GM23248 (cell line): Measurements from ENCODE around the gene PLA2G4E. TPM values are rescaled to one million over a fixed set of nuclear protein-coding genes. Genes with fewer than 3 reads are reported as not detected.

Experiments
- DNase-seq: peaks from one replicate; pipeline ENCODE4 v3.0.0-alpha.2; 2015
- H2AFZ ChIP-seq: fragments of 200-600 bp; sonication (generic); 2 replicates; pipeline ENCODE4 v1.6.1; 2016; ENCODE audit warnings: antibody characterized with exemption
- H3F3A ChIP-seq: fragments of 200-600 bp; sonication (generic); 2 replicates; pipeline ENCODE4 v1.6.1; 2016; ENCODE audit warnings: mild to moderate bottlenecking, antibody characterized with exemption, mixed run types; ENCODE audit not compliant: insufficient read depth
- H3K27ac ChIP-seq: fragments of 200-600 bp; sonication (generic); 2 replicates; pipeline ENCODE4 v1.5.1; 2016; ENCODE audit warnings: mild to moderate bottlenecking
- H3K27me3 ChIP-seq: fragments of 200-600 bp; sonication (generic); replicated peaks from 2 replicates; pipeline ENCODE4 v1.6.1; 2016; ENCODE audit warnings: mild to moderate bottlenecking; ENCODE audit not compliant: insufficient read depth
- H3K36me3 ChIP-seq: fragments of 200-600 bp; sonication (generic); 2 replicates; pipeline ENCODE4 v1.6.1; 2016; ENCODE audit warnings: low read depth, mild to moderate bottlenecking
- H3K4me1 ChIP-seq: fragments of 200-600 bp; sonication (generic); 2 replicates; pipeline ENCODE4 v1.6.1; 2016; ENCODE audit warnings: mild to moderate bottlenecking; ENCODE audit not compliant: insufficient read depth
- H3K4me2 ChIP-seq: fragments of 200-600 bp; sonication (generic); one replicate; pipeline ENCODE4 v1.6.1; 2016; ENCODE audit warnings: mild to moderate bottlenecking; ENCODE audit not compliant: unreplicated experiment
- H3K4me3 ChIP-seq: fragments of 200-600 bp; sonication (generic); 2 replicates; pipeline ENCODE4 v1.5.1; 2016; ENCODE audit warnings: mild to moderate bottlenecking
- H3K79me2 ChIP-seq: fragments of 200-600 bp; sonication (generic); 2 replicates; pipeline ENCODE4 v1.6.1; 2016; ENCODE audit warnings: mild to moderate bottlenecking; ENCODE audit not compliant: insufficient read depth
- H3K9ac ChIP-seq: fragments of 200-600 bp; sonication (generic); 2 replicates; pipeline ENCODE4 v1.6.1; 2016; ENCODE audit warnings: mild to moderate bottlenecking
- H3K9me2 ChIP-seq: fragments of 200-600 bp; sonication (generic); 2 replicates; pipeline ENCODE4 v1.6.1; 2016; ENCODE audit warnings: mixed run types, mild to moderate bottlenecking, moderate library complexity; ENCODE audit not compliant: insufficient read depth
- H3K9me3 ChIP-seq: fragments of 200-600 bp; sonication (generic); one replicate; pipeline ENCODE4 v1.6.1; 2017; ENCODE audit warnings: low read depth
- H4K20me1 ChIP-seq: fragments of 200-600 bp; sonication (generic); 2 replicates; pipeline ENCODE4 v1.6.0; 2016; ENCODE audit not compliant: insufficient read depth
- EZH2 ChIP-seq: fragments of 200-600 bp; sonication (generic); IDR thresholded peaks from 2 replicates; pipeline ENCODE4 v1.6.1; 2018; ENCODE audit warnings: antibody characterized with exemption, mild to moderate bottlenecking; ENCODE audit not compliant: insufficient read depth, poor library complexity, severe bottlenecking
- EZH2phosphoT487 ChIP-seq: fragments of 200-600 bp; sonication (generic); IDR thresholded peaks from 2 replicates; pipeline ENCODE4 v1.6.1; 2018; ENCODE audit warnings: antibody characterized with exemption, moderate library complexity, mild to moderate bottlenecking, low read depth; ENCODE audit not compliant: insufficient read depth
- WGBS, 2 experiments: methylation state at CpG; one replicate each; pipeline ENCODE4 v1.1.6; 2015 to 2017; ENCODE audit warnings: low lambda C conversion rate in 2 of 2, low coverage in 1 of 2; ENCODE audit errors: missing lambda C conversion rate in 2 of 2; 5-methylcytosine and 5-hydroxymethylcytosine counted together
- in situ Hi-C: fragments of 300-500 bp; cut with MboI; formaldehyde crosslinking; loops from 2 replicates; pipeline ENCODE4 v1.15.0; 2020
- polyA plus RNA-seq: library from polyadenylated mRNA; unstranded; fragments of >200 nt; fragmentation: Nextera tagmentation; extraction: Ambion mirVana; gene quantifications from 2 replicates; pipeline ENCODE4 v1.2.1, GENCODE V29; 2016
- total RNA-seq: library from RNA; depleted of rRNA; stranded (reverse); fragments of >200 nt; shearing (Covaris generic); gene quantifications from 2 replicates; pipeline ENCODE4 v1.2.3, GENCODE V29; 2014

Gene PLA2G4E
- total and polyA plus RNA-seq, 2 experiments from 2014 or later = not detected

DNA sequence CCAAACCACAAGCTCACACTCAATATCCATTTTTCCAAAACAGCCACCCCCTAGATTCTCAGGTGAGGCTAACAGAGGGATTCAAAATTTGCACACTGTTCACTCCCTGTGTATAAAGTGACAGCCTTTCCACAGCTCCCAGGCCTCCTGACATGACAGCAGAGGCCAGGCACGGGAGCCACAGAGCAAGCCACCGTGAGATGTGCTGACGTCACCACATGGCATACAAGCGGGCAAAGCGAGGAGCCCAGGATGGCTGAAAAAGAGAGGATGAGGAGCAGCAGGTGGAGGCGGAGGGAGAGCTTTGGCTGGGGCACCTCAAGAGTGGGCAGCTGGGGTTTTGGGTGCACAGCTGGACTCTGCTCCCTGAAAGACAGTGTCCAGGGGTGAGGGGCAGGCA is 75.6 kb downstream of the PLA2G4E start:
- TF ChIP-seq EZH2 (no peak), EZH2phosphoT487 (no peak)
- Histone ChIP-seq H3K36me3 (no peaks in the 10 kb centered on the region), H2AFZ (no peak overlapping the region), H3F3A (peaks cover 35% of the 10 kb centered on the region), H3K27me3 (no peaks in the 10 kb centered on the region), H3K4me3 (no peak overlapping the region), H3K9me2 (no peaks in the 10 kb centered on the region), H3K27ac (no peak overlapping the region; the same call in 1 of the 2 replicates), H3K79me2 (peaks cover 46% of the 10 kb centered on the region), H3K9me3 (no peaks in the 10 kb centered on the region), H3K9ac (no peak overlapping the region), H3K4me2 (no peak overlapping the region), H4K20me1 (no peaks in the 10 kb centered on the region), H3K4me1 (peaks cover 43% of the 10 kb centered on the region)
- no peak for DNase-seq
- in situ Hi-C loops = no loop called here
- WGBS, 2 experiments = 93 to 98% methylated on average over 6 of the region's 6 CpGs

DNA sequence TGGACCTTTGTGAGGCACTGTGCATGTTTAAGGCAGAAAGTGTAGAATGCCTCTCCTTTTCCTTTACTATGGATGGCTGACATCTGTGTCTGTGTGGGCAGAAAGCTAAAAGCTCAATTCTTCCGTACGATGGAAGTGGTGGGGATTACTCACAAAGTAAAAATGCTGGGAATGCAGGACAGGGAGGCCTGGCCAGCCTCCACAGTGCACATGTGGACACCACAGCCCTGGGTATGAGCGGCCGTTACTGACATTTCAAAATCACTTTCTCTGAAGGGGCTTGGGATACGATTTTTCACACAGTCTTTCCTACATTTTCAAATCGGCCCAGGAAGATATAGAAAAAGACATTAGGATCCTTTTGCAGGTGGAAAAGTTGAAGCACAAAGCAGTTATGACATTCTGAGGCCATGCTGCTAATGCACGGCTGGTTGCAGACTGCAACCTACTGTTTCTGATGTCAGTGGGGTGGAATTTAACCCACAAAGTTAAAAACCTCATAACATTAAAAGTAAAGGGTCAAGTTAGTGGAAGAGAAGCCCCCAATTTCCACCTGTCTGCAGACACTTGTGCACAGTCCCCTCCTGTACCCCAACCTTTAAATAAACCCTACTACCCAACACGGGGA is 76.4 kb downstream of the PLA2G4E start:
- TF ChIP-seq EZH2phosphoT487 (no peak), EZH2 (no peak)
- Histone ChIP-seq H3K9me2 (no peaks in the 10 kb centered on the region), H3K9ac (peak overlapping the region; percentile 47), H3K79me2 (peaks cover 46% of the 10 kb centered on the region), H3K27me3 (no peaks in the 10 kb centered on the region), H2AFZ (peak overlapping the region; percentile 44), H3K4me1 (peaks cover 41% of the 10 kb centered on the region), H3K36me3 (no peaks in the 10 kb centered on the region), H3F3A (peaks cover 29% of the 10 kb centered on the region), H3K27ac (peak overlapping the region; percentile 73), H3K9me3 (no peaks in the 10 kb centered on the region), H4K20me1 (no peaks in the 10 kb centered on the region), H3K4me3 (peak overlapping the region; percentile 59), H3K4me2 (peak overlapping the region; percentile 70)
- in situ Hi-C loops = no loop called here
- WGBS, 2 experiments = 3 to 5% methylated on average over 8 of the region's 8 CpGs
- peak; percentile 95 for DNase-seq

DNA sequence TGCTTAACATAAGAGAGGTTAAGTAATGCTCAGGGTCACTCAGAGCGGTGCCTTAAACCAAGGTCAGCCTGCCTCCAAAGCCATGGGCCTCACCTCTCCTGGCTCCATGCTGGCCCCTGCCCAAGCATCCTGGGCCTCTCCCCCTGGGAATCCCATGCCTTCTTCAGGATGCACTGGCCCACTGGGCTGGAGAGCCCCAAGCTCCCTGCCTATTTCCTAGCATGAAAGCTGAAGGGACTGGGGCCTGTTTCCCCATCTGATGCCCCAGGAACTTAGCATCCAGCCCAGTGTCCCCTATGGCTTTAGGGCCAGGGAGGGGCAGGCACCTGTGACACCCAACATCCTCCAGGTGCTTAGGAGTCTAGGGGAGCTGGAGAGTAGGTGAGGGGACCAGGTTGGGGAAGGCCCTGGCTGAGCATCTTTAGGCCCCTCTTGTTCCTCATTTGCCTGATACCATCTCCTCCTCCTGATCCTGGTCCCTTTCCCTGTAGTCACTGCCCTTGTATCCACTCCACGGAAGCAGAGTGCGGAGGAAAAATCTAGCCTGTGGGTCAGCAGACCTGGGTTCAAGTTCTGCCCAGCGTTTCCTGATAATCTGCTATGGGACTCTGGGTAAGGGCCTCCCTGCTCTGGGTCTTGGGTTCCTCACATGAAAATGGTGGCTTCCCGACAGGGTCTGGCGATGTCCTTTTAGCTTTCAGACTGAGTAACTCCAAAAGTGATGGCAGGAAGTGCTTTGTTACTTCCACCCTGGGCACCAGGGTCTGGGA is 77.1 kb downstream of the PLA2G4E start:
- Histone ChIP-seq H3K9me2 (no peaks in the 10 kb centered on the region), H2AFZ (peak overlapping the region; percentile 44), H3K79me2 (peaks cover 46% of the 10 kb centered on the region), H3K27me3 (no peaks in the 10 kb centered on the region), H4K20me1 (no peaks in the 10 kb centered on the region), H3K4me2 (peak overlapping the region; percentile 70), H3K9ac (peak overlapping the region; percentile 43; the same call in 1 of the 2 replicates), H3K4me1 (peaks cover 38% of the 10 kb centered on the region), H3K27ac (peak overlapping the region; percentile 73), H3F3A (peaks cover 29% of the 10 kb centered on the region), H3K36me3 (no peaks in the 10 kb centered on the region), H3K9me3 (no peaks in the 10 kb centered on the region), H3K4me3 (peak overlapping the region; percentile 59)
- in situ Hi-C loops = no loop called here
- WGBS, 2 experiments = 55 to 58% methylated on average over 6 of the region's 6 CpGs
- DNase-seq = no peak
- TF ChIP-seq EZH2 (no peak), EZH2phosphoT487 (no peak)

DNA sequence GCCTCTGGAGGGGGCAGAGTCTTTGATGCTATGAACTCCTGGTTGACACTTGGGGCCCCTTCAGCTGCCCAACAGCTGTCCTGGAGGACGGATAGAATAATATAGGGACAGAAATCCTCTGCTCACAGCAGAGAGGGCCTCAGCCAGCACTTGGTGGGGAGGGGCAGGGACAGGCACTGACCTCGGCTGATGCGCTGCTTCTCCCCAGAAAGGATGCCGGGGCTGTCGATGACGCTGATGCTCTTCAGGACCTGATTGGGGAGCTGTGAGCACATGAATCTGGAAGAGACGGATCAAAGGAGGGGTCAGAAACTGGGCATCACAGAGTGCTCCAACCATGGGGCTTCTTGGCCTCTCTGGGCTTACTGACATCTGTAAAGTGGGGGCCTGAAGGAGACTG is 78.0 kb downstream of the PLA2G4E start:
- H3K9me2 ChIP-seq = no peaks in the 10 kb centered on the region

More for the DNA sequence above, 78.0 kb downstream of the PLA2G4E start:
- H3K36me3 ChIP-seq = no peaks in the 10 kb centered on the region
- no peaks in the 10 kb centered on the region for H3K27me3 ChIP-seq
- in situ Hi-C loops = no loop called here
- no peak overlapping the region for H3K4me2 ChIP-seq
- no peaks in the 10 kb centered on the region for H3K9me3 ChIP-seq
- H3K27ac ChIP-seq = no peak overlapping the region
- TF ChIP-seq EZH2 (no peak), EZH2phosphoT487 (no peak)
- peaks cover 29% of the 10 kb centered on the region for H3F3A ChIP-seq
- no peaks in the 10 kb centered on the region for H4K20me1 ChIP-seq
- no peak overlapping the region for H3K9ac ChIP-seq
- H2AFZ ChIP-seq = no peak overlapping the region
- peaks cover 38% of the 10 kb centered on the region for H3K4me1 ChIP-seq
- no peak for DNase-seq
- peaks cover 38% of the 10 kb centered on the region for H3K79me2 ChIP-seq
- no peak overlapping the region for H3K4me3 ChIP-seq
- 87 to 95% methylated on average over 7 of the region's 7 CpGs for WGBS, 2 experiments
